Tibial artery (tissue), 4 donors: Measurements from ENCODE around the gene P2RY13.
A peak's percentile ranks its signal among the peaks of the same experiment; 100 is the strongest.

ENCODE experiments used
- DNase-seq, 2 donors: peaks; one replicate each; pipeline ENCODE4 v3.0.0-alpha.2; 2019
- H3K27ac ChIP-seq, 2 donors: fragments of 200-600 bp; sonication (generic) in 1 of 2; 1 replicate in 1 of 2; 2 replicates in 1 of 2; pipeline ENCODE4 v1.5.1; 2018 to 2019; ENCODE audit warnings: mild to moderate bottlenecking in 1 of 2
- H3K27me3 ChIP-seq, 2 donors: fragments of 200-600 bp; sonication (generic) in 1 of 2; one replicate each; pipeline versions ENCODE4 v1.5.1 to v1.6.0; 2016 to 2019
- H3K36me3 ChIP-seq, 3 donors: fragments of 200-600 bp; sonication (generic) in 2 of 3; one replicate each; pipeline ENCODE4 v1.5.1; 2016 to 2019; ENCODE audit warnings: mild to moderate bottlenecking in 2 of 3
- H3K4me1 ChIP-seq, 4 donors: fragments of 200-600 bp; sonication (generic) in 2 of 4; 1 replicate in 3 of 4; 2 replicates in 1 of 4; pipeline ENCODE4 v1.5.1; 2016 to 2019
- H3K4me3 ChIP-seq, 2 donors: fragments of 200-600 bp; sonication (generic) in 1 of 2; 1 replicate in 1 of 2; 2 replicates in 1 of 2; pipeline ENCODE4 v1.5.1; 2018 to 2019; ENCODE audit warnings: mild to moderate bottlenecking in 2 of 2
- H3K9me3 ChIP-seq, 3 donors: fragments of 200-600 bp; sonication (generic) in 1 of 3; one replicate each; pipeline ENCODE4 v1.5.1; 2016 to 2019
- intact Hi-C: fragments of 100-400 bp; cut with DNase I; formaldehyde crosslinking; loops from one replicate; pipeline ENCODE4 v1.15.0; 2023; ENCODE audit warnings: low total_unique reads
- TF ChIP-seq, protein P1 (sequence below), 2 experiments: fragments of 200-600 bp in 1 of 2; fragments of 450-650 bp in 1 of 2; IDR thresholded peaks; one replicate each; pipeline ENCODE4 v1.5.1; 2017 to 2019; ENCODE audit warnings: antibody characterized with exemption in 2 of 2, mild to moderate bottlenecking in 1 of 2, moderate library complexity in 1 of 2

P2RY13 gene

DNA sequence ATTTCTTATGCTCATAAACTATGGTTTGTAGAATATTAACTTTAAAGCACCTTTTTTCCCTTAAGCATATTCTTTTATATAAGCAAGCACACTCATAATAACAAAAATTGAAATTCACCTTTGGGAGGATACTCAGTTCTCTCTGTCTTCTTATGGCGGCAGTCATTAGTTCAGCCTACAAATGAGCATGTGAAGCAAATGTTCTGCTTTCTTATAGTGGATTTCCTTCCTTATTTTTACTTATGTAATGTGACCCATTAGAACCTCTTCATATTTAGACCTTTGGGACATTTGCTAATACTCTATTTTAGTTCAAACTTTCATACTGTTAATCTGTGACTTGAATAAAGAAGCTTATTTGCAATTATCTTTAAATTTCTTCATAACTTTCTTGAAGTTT lies at the start of gene P2RY13:
P2RY13 (minus strand) TSS at position 187 of the 400 bp plus-strand sequence; CDS start at position 166, 21 bp downstream.
- no peak within 1 kb of the TSS for H3K27ac ChIP-seq
- H3K9me3 ChIP-seq, result no peaks in the 10 kb centered on the region
- H3K36me3 ChIP-seq, result no peaks in the 10 kb centered on the region
- TF ChIP-seq, protein P1, sequence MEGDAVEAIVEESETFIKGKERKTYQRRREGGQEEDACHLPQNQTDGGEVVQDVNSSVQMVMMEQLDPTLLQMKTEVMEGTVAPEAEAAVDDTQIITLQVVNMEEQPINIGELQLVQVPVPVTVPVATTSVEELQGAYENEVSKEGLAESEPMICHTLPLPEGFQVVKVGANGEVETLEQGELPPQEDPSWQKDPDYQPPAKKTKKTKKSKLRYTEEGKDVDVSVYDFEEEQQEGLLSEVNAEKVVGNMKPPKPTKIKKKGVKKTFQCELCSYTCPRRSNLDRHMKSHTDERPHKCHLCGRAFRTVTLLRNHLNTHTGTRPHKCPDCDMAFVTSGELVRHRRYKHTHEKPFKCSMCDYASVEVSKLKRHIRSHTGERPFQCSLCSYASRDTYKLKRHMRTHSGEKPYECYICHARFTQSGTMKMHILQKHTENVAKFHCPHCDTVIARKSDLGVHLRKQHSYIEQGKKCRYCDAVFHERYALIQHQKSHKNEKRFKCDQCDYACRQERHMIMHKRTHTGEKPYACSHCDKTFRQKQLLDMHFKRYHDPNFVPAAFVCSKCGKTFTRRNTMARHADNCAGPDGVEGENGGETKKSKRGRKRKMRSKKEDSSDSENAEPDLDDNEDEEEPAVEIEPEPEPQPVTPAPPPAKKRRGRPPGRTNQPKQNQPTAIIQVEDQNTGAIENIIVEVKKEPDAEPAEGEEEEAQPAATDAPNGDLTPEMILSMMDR (IDR thresholded peaks at IDR 0.05), result no peak
- intact Hi-C loops, result no loop called here
- peak within 1 kb of the TSS in 1 of 2 donors; percentile 0 for H3K4me3 ChIP-seq
- no peak for DNase-seq
- no peaks in the 10 kb centered on the region for H3K27me3 ChIP-seq
- H3K4me1 ChIP-seq, result peaks cover 0 to 7% (median 0%) of the 10 kb centered on the region in 4 donors

- DNase-seq, result no peak
- no peaks in the 10 kb centered on the region for H3K4me1 ChIP-seq
- no peak overlapping the region for H3K27ac ChIP-seq
- intact Hi-C loops, result no loop called here
- no peaks in the 10 kb centered on the region for H3K36me3 ChIP-seq
- TF ChIP-seq, protein P1 (IDR thresholded peaks at IDR 0.05), result no peak
- no peaks in the 10 kb centered on the region for H3K27me3 ChIP-seq
- H3K9me3 ChIP-seq, result no peaks in the 10 kb centered on the region
- H3K4me3 ChIP-seq, result no peak overlapping the region
Measured at GRCh38 chr3:151377768-151378385, 48.5 kb upstream of the P2RY13 start.

GRCh38 chr3:151372063-151372820 lies 42.9 kb upstream of the P2RY13 start:
- no peaks in the 10 kb centered on the region for H3K9me3 ChIP-seq
- peaks cover 0 to 13% (median 0%) of the 10 kb centered on the region in 4 donors for H3K4me1 ChIP-seq
- intact Hi-C loops, result no loop called here
- no peaks in the 10 kb centered on the region for H3K36me3 ChIP-seq
- H3K4me3 ChIP-seq, result no peak overlapping the region
- TF ChIP-seq, protein P1 (IDR thresholded peaks at IDR 0.05), result no peak
- no peak for DNase-seq
- no peaks in the 10 kb centered on the region for H3K27me3 ChIP-seq
- no peak overlapping the region for H3K27ac ChIP-seq

GRCh38 chr3:151371526-151371925 lies 42.2 kb upstream of the P2RY13 start:
- intact Hi-C loops, result no loop called here
- H3K4me3 ChIP-seq, result no peak overlapping the region
- peaks cover 0 to 13% (median 0%) of the 10 kb centered on the region in 4 donors for H3K4me1 ChIP-seq
- no peak for DNase-seq
- no peaks in the 10 kb centered on the region for H3K36me3 ChIP-seq
- TF ChIP-seq, protein P1 (IDR thresholded peaks at IDR 0.05), result no peak
- no peaks in the 10 kb centered on the region for H3K27me3 ChIP-seq
- H3K9me3 ChIP-seq, result no peaks in the 10 kb centered on the region
- H3K27ac ChIP-seq, result no peak overlapping the region

- intact Hi-C loops, result no loop called here
- no peaks in the 10 kb centered on the region for H3K27me3 ChIP-seq
- no peak overlapping the region for H3K27ac ChIP-seq
- no peaks in the 10 kb centered on the region for H3K9me3 ChIP-seq
- H3K4me3 ChIP-seq, result no peak overlapping the region
- TF ChIP-seq, protein P1 (IDR thresholded peaks at IDR 0.05), result no peak
- H3K4me1 ChIP-seq, result peaks cover 0 to 11% (median 0%) of the 10 kb centered on the region in 4 donors
- no peaks in the 10 kb centered on the region for H3K36me3 ChIP-seq
- no peak for DNase-seq
Measured at GRCh38 chr3:151367448-151367847, 38.1 kb upstream of the P2RY13 start.
